KMS-11 (cell line): Measurements from ENCODE around the gene STOML2.

Experiments used
- H2AFZ ChIP-seq: fragments of 200-600 bp; sonication (generic); 2 replicates; pipeline ENCODE4 v1.6.1; 2016; ENCODE audit warnings: antibody characterized with exemption, mixed run types, low read depth
- H3K27ac ChIP-seq: fragments of 200-600 bp; sonication (generic); 2 replicates; pipeline ENCODE4 v1.6.1; 2016; ENCODE audit warnings: mild to moderate bottlenecking, mixed run types
- H3K27me3 ChIP-seq: fragments of 200-600 bp; sonication (generic); 2 replicates; pipeline ENCODE4 v1.6.1; 2017; ENCODE audit warnings: mild to moderate bottlenecking, low read depth, mixed run types, moderate library complexity; ENCODE audit not compliant: insufficient read depth
- H3K36me3 ChIP-seq: fragments of 200-600 bp; sonication (generic); 2 replicates; pipeline ENCODE4 v1.6.1; 2017; ENCODE audit warnings: mild to moderate bottlenecking, mixed run types; ENCODE audit not compliant: insufficient read depth
- H3K4me1 ChIP-seq: fragments of 200-600 bp; sonication (generic); 2 replicates; pipeline ENCODE4 v1.6.1; 2016; ENCODE audit warnings: mild to moderate bottlenecking, low read depth, mixed run types; ENCODE audit not compliant: poor library complexity, severe bottlenecking
- H3K4me2 ChIP-seq: fragments of 200-600 bp; sonication (generic); 2 replicates; pipeline ENCODE4 v1.7.0; 2016; ENCODE audit warnings: mild to moderate bottlenecking, mixed run types
- H3K4me3 ChIP-seq: fragments of 200-600 bp; sonication (generic); IDR thresholded peaks from 2 replicates; pipeline ENCODE4 v1.6.1; 2017; ENCODE audit warnings: low read depth, low read length, mixed read lengths; ENCODE audit not compliant: insufficient read depth
- H3K79me2 ChIP-seq: fragments of 200-600 bp; sonication (generic); 2 replicates; pipeline ENCODE4 v1.6.1; 2016; ENCODE audit warnings: low read depth, mixed run types; ENCODE audit not compliant: insufficient read depth
- H3K9ac ChIP-seq: fragments of 200-600 bp; sonication (generic); 2 replicates; pipeline ENCODE4 v1.6.1; 2016; ENCODE audit warnings: mild to moderate bottlenecking, mixed run types
- H4K20me1 ChIP-seq: fragments of 200-600 bp; sonication (generic); 2 replicates; pipeline ENCODE4 v1.6.1; 2016; ENCODE audit warnings: mild to moderate bottlenecking, mixed run types; ENCODE audit not compliant: insufficient read depth
- TF ChIP-seq, protein P1 (sequence below): fragments of 200-600 bp; sonication (generic); conservative IDR thresholded peaks from 2 replicates; pipeline ENCODE4 v1.6.1; 2017; ENCODE audit warnings: low read depth, mild to moderate bottlenecking, antibody characterized with exemption, low read length, moderate library complexity, mixed read lengths

Gene STOML2

DNA sequence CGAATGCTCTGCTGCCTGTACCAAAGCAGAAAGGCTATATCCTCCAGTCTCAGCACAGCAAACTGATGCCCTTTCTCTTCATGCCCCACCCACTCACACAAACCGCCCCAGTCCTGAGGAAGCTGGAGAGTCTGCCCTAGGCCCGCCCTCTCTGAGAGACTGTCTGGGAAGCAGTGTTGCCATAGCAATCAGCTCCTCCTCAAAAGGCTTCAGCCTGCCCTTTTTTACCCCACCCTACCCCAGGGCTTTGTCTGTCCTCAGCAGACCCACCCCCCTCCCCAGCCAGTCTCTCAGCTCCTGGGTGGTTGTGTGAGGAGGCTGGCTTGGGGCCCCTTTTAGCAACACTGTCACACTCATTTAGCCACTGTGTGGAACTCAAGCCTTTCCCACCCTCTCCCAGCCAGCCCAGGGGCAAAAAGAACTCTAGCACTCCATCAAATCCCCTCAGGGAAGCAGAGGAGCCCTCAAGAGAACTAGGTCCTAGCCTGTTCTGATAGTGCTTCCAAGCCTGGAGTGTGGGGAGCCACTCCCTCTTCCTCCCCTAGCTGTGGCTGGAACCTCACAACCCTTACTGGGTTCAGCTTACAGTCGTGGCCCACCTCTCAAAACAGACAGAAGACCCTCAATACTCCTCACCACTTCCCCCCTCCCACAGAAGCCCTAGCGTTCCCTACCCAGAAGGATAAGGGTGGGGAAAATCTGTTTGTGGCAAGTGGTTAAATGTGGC, 11.3 kb upstream of the STOML2 start:
- H3K4me3 ChIP-seq: no peak overlapping the region
- H2AFZ ChIP-seq: peak overlapping the region; percentile 94
- peak overlapping the region; percentile 40; the same call in 1 of the 2 replicates for H3K9ac ChIP-seq
- H3K36me3 ChIP-seq: no peaks in the 10 kb centered on the region
- H4K20me1 ChIP-seq: no peaks in the 10 kb centered on the region
- no peaks in the 10 kb centered on the region for H3K27me3 ChIP-seq
- no peaks in the 10 kb centered on the region for H3K79me2 ChIP-seq
- peak overlapping the region; percentile 44 for H3K27ac ChIP-seq
- peaks cover 45% of the 10 kb centered on the region for H3K4me1 ChIP-seq
- TF ChIP-seq, protein P1, sequence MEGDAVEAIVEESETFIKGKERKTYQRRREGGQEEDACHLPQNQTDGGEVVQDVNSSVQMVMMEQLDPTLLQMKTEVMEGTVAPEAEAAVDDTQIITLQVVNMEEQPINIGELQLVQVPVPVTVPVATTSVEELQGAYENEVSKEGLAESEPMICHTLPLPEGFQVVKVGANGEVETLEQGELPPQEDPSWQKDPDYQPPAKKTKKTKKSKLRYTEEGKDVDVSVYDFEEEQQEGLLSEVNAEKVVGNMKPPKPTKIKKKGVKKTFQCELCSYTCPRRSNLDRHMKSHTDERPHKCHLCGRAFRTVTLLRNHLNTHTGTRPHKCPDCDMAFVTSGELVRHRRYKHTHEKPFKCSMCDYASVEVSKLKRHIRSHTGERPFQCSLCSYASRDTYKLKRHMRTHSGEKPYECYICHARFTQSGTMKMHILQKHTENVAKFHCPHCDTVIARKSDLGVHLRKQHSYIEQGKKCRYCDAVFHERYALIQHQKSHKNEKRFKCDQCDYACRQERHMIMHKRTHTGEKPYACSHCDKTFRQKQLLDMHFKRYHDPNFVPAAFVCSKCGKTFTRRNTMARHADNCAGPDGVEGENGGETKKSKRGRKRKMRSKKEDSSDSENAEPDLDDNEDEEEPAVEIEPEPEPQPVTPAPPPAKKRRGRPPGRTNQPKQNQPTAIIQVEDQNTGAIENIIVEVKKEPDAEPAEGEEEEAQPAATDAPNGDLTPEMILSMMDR: no peak
- H3K4me2 ChIP-seq: peak overlapping the region; percentile 96

- Histone ChIP-seq H4K20me1 (no peaks in the 10 kb centered on the region), H2AFZ (peak overlapping the region; percentile 9; the same call in 1 of the 2 replicates), H3K36me3 (no peaks in the 10 kb centered on the region), H3K9ac (no peak overlapping the region), H3K4me2 (peak overlapping the region; percentile 33; the same call in 1 of the 2 replicates), H3K79me2 (no peaks in the 10 kb centered on the region), H3K4me3 (no peak overlapping the region), H3K4me1 (peaks cover 45% of the 10 kb centered on the region), H3K27me3 (no peaks in the 10 kb centered on the region), H3K27ac (no peak overlapping the region)
- TF ChIP-seq, protein P1: no peak
These were observed 9.5 kb upstream of the STOML2 start for GRCh38 chr9:35112257-35113020.

- no peaks in the 10 kb centered on the region for H3K36me3 ChIP-seq
- no peaks in the 10 kb centered on the region for H3K27me3 ChIP-seq
- no peak overlapping the region for H3K4me3 ChIP-seq
- peaks cover 40% of the 10 kb centered on the region for H3K4me1 ChIP-seq
- peak overlapping the region; percentile 35 for H2AFZ ChIP-seq
- H3K79me2 ChIP-seq: no peaks in the 10 kb centered on the region
- peak overlapping the region; percentile 89 for H3K4me2 ChIP-seq
- no peaks in the 10 kb centered on the region for H4K20me1 ChIP-seq
- no peak overlapping the region for H3K27ac ChIP-seq
- no peak overlapping the region for H3K9ac ChIP-seq
- TF ChIP-seq, protein P1: no peak
These were observed 8.3 kb upstream of the STOML2 start for GRCh38 chr9:35111001-35111933.

DNA sequence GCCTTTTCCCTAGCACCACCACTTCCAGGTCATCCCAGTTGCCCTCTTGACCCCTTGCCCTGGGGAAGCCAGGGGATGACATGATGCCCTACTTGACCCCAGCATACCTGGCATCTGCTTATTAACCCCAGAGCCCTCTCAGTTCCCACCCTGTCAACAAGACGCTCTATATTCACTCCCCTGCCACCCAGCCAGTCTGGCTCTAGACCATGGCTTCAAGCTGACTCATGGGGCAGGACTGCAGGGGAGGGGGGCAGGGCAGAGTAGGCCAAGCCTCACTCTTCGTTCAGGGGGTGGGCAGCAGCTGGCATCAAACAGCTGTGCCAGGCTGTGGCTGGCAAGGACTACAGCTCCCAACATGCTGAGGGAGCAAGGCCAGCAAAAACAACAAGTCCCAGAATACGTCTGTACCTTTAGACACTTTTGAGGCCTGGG, 7.4 kb upstream of the STOML2 start:
- peaks cover 40% of the 10 kb centered on the region for H3K4me1 ChIP-seq
- H3K4me2 ChIP-seq: no peak overlapping the region
- no peak overlapping the region for H3K4me3 ChIP-seq
- no peak overlapping the region for H3K9ac ChIP-seq
- no peaks in the 10 kb centered on the region for H3K27me3 ChIP-seq
- TF ChIP-seq, protein P1: no peak
- no peaks in the 10 kb centered on the region for H4K20me1 ChIP-seq
- no peak overlapping the region for H3K27ac ChIP-seq
- no peaks in the 10 kb centered on the region for H3K79me2 ChIP-seq
- H2AFZ ChIP-seq: no peak overlapping the region
- H3K36me3 ChIP-seq: no peaks in the 10 kb centered on the region
